LNCaP clone FGC (cell line): ENCODE results near the gene SLC7A11.

Experiments
- DNase-seq: peaks from one replicate; pipeline ENCODE4 v3.0.0-alpha.2; 2011; ENCODE audit warnings: low read depth
- H3K4me3 ChIP-seq: 2 replicates; pipeline ENCODE4 v1.5.1; 2011; ENCODE audit warnings: mild to moderate bottlenecking, low read depth, low read length, control low read depth
- CTCF ChIP-seq: IDR thresholded peaks from 2 replicates; pipeline ENCODE4 v1.5.1; 2012; ENCODE audit warnings: mild to moderate bottlenecking; ENCODE audit not compliant: control insufficient read depth, insufficient read depth; ENCODE audit errors: extremely low read depth

SLC7A11 gene

GRCh38 chr4:138248058-138248457, 5.9 kb upstream of the SLC7A11 start:
- TF ChIP-seq CTCF: no peak
- H3K4me3 ChIP-seq: no peak overlapping the region
- DNase-seq: no peak

GRCh38 chr4:138247643-138248042, 5.5 kb upstream of the SLC7A11 start:
- DNase-seq: no peak
- H3K4me3 ChIP-seq: no peak overlapping the region
- TF ChIP-seq CTCF: no peak

GRCh38 chr4:138243369-138243768, 1.2 kb upstream of the SLC7A11 start:
- DNase-seq: no peak

GRCh38 chr4:138242834-138243156, 646 bp upstream of the SLC7A11 start:
- TF ChIP-seq CTCF: no peak
- DNase-seq: no peak
- H3K4me3 ChIP-seq: peak overlapping the region; percentile 68

More at GRCh38 chr4:138243369-138243768, 1.2 kb upstream of the SLC7A11 start:
- no peak overlapping the region for H3K4me3 ChIP-seq
- no peak for TF ChIP-seq CTCF

- no peak for TF ChIP-seq CTCF
- no peak for DNase-seq
- peak overlapping the region; percentile 68 for H3K4me3 ChIP-seq
Measured at GRCh38 chr4:138241281-138242075, 671 bp downstream of the SLC7A11 start.

- no peak for DNase-seq
- peak overlapping the region; percentile 68 for H3K4me3 ChIP-seq
- TF ChIP-seq CTCF: no peak
Measured at GRCh38 chr4:138239491-138239890, 2.7 kb downstream of the SLC7A11 start.
